ENCODE results near the gene PLXDC1.
"Not testable (repeated sequence)": the region's sequence is repeated elsewhere in the genome, so short reads cannot be mapped to it uniquely, and the experiment has no call there.

PLXDC1 gene

DNA sequence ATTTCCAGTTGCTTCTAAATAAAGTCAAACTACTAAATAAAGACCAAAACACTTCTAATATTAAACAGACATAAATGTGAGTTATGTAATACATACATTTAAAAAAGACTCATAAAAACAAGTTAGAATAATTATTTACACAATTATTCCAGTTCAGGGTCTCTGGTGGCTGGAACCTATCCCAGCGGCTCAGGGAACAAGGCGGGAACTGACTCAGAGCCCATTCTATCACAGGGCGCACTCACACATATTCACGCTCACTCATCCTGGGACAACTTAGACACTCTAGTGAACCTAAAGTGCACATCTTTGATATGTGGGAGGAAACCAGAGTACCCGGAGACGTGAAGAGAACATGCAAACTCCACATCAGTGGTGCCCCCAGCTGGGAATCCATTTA is 25.0 kb downstream of the PLXDC1 start:
- Histone ChIP-seq H3K4me3 (ENCODE audit: low read depth, low read length) (no peak overlapping the region), H3K27me3 (replicated peaks) (no peaks in the 10 kb centered on the region), H3K36me3 (replicated peaks) (no peaks in the 10 kb centered on the region), H3K27ac (no peak overlapping the region)
- in situ Hi-C loops (cut with HindIII; ENCODE audit: low pct_ligation_motif_present, low sequenced_read_pairs) = no loop called here
- TF ChIP-seq CTCF (IDR thresholded peaks at IDR 0.05; ENCODE audit: low read depth, low read length, missing control alignments) = no peak
- no peak for DNase-seq

GRCh38 chr17:39125143-39125875 is 26.1 kb downstream of the PLXDC1 start:
- no peak for DNase-seq
- Histone ChIP-seq H3K36me3 (replicated peaks) (no peaks in the 10 kb centered on the region), H3K4me3 (ENCODE audit: low read depth, low read length) (no peak overlapping the region), H3K27me3 (replicated peaks) (no peaks in the 10 kb centered on the region), H3K27ac (no peak overlapping the region)
- TF ChIP-seq CTCF (IDR thresholded peaks at IDR 0.05; ENCODE audit: low read depth, low read length, missing control alignments) = no peak
- in situ Hi-C loops (cut with HindIII; ENCODE audit: low pct_ligation_motif_present, low sequenced_read_pairs) = no loop called here

- no peak for DNase-seq
- Histone ChIP-seq H3K27me3 (replicated peaks) (no peaks in the 10 kb centered on the region), H3K27ac (no peak overlapping the region), H3K4me3 (ENCODE audit: low read depth, low read length) (no peak overlapping the region), H3K36me3 (replicated peaks) (no peaks in the 10 kb centered on the region)
- in situ Hi-C loops (cut with HindIII; ENCODE audit: low pct_ligation_motif_present, low sequenced_read_pairs) = no loop called here
- no peak for TF ChIP-seq CTCF (IDR thresholded peaks at IDR 0.05; ENCODE audit: low read depth, low read length, missing control alignments)
These were observed 27.8 kb downstream of the PLXDC1 start for GRCh38 chr17:39123627-39124026.

GRCh38 chr17:39122991-39123390 is 28.4 kb downstream of the PLXDC1 start:
- in situ Hi-C loops (cut with HindIII; ENCODE audit: low pct_ligation_motif_present, low sequenced_read_pairs) = no loop called here
- DNase-seq = no peak
- H3K27me3 ChIP-seq (replicated peaks) = no peaks in the 10 kb centered on the region
- no peak for TF ChIP-seq CTCF (IDR thresholded peaks at IDR 0.05; ENCODE audit: low read depth, low read length, missing control alignments)
- no peak overlapping the region for H3K27ac ChIP-seq
- no peak overlapping the region for H3K4me3 ChIP-seq (ENCODE audit: low read depth, low read length)
- H3K36me3 ChIP-seq (replicated peaks) = no peaks in the 10 kb centered on the region

- DNase-seq; H3K36me3 ChIP-seq (replicated peaks); H3K27ac ChIP-seq; H3K27me3 ChIP-seq (replicated peaks); in situ Hi-C loops (cut with HindIII; ENCODE audit: low pct_ligation_motif_present, low sequenced_read_pairs); H3K4me3 ChIP-seq (ENCODE audit: low read depth, low read length): not testable (repeated sequence)
These were observed 29.5 kb downstream of the PLXDC1 start for GRCh38 chr17:39121919-39122318.

DNA sequence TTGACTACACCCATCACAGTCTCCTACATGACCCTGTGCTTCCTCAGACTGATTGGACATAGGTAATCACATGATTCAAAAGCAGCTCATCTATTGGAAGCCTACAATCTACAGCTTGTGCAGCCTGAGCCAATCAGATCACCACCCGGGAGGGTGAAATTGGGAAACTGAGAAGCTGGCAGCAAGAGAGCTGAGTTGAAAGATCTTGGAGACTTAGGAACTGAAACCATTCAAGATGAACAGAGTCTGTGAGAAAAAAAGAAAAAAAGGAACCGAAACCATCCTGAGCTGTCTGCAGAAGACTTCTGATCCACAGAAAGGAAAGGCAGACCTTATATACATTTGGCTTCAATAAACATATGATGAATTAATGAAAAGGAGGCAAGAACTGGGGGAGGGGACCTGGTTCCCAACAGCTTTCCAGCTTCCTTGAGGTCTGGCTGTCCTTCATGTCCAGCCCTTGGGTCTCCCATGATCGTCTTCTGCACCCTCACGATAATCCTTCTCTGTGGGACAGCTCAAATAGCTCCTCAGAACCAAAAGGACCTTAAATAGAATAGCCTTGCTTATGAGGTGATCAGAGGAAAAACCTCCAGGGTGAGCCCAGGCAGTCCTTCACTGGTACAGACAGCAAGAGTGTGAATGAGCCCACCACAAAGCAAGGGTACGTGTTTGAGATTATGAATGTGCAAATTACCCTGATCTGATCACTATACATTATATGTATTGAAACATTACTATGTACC is 32.6 kb downstream of the PLXDC1 start:
- in situ Hi-C loops (cut with HindIII; ENCODE audit: low pct_ligation_motif_present, low sequenced_read_pairs) = no loop called here
- no peaks in the 10 kb centered on the region for H3K36me3 ChIP-seq (replicated peaks)
- no peak for TF ChIP-seq CTCF (IDR thresholded peaks at IDR 0.05; ENCODE audit: low read depth, low read length, missing control alignments)
- no peak for DNase-seq
- no peaks in the 10 kb centered on the region for H3K27me3 ChIP-seq (replicated peaks)
- H3K4me3 ChIP-seq (ENCODE audit: low read depth, low read length) = no peak overlapping the region
- H3K27ac ChIP-seq = no peak overlapping the region
